Ovary (tissue), 9 donors: Measurements from ENCODE around the gene OTOP2. TPM values are rescaled to one million over a fixed set of nuclear protein-coding genes. Genes with fewer than 3 reads are reported as not detected.

Source experiments
- DNase-seq, 5 donors: peaks; one replicate each; pipeline ENCODE4 v3.0.0-alpha.2; 2019 to 2020
- H3K27ac ChIP-seq, 2 donors: fragments of 200-600 bp; one replicate each; pipeline versions ENCODE4 v1.5.1 to v1.8.0; 2019 to 2022
- H3K27me3 ChIP-seq: fragments of 200-600 bp; one replicate; pipeline ENCODE4 v1.8.0; 2022
- H3K36me3 ChIP-seq: fragments of 200-600 bp; sonication (generic); one replicate; pipeline ENCODE4 v1.5.1; 2019
- H3K4me1 ChIP-seq: one replicate; pipeline ENCODE4 v1.8.1; 2013; ENCODE audit warnings: mild to moderate bottlenecking, moderate library complexity; ENCODE audit not compliant: insufficient read depth
- H3K4me3 ChIP-seq: fragments of 200-600 bp; sonication (generic); one replicate; pipeline ENCODE4 v1.5.1; 2017
- H3K9me3 ChIP-seq, 2 donors: fragments of 200-600 bp in 1 of 2; sonication (generic) in 1 of 2; one replicate each; pipeline versions ENCODE4 v1.5.1 to v1.8.1; 2013 to 2019; ENCODE audit warnings: mild to moderate bottlenecking in 1 of 2, moderate library complexity in 1 of 2
- EP300 ChIP-seq: sonication (generic); formaldehyde crosslinking; IDR thresholded peaks from one replicate; pipeline ENCODE4 v1.6.1; 2017; ENCODE audit warnings: antibody characterized with exemption
- POLR2A ChIP-seq: fragments of 450-650 bp; IDR thresholded peaks from one replicate; pipeline ENCODE4 v1.6.1; 2017; ENCODE audit warnings: antibody characterized with exemption, mild to moderate bottlenecking, moderate library complexity
- WGBS, 3 donors: extraction: QIAGEN DNeasy Blood & Tissue Kit in 1 of 3; methylation state at CpG; one replicate each; pipeline versions ENCODE4 v1.1.5 to v1.1.7; 2013 to 2017; 5-methylcytosine and 5-hydroxymethylcytosine counted together
- intact Hi-C, 4 donors: fragments of 100-400 bp; cut with DNase I; formaldehyde crosslinking; loops; one replicate each; pipeline versions ENCODE4 v1.11.0 to v1.15.1; 2022 to 2023
- polyA plus RNA-seq, 2 donors: library from polyadenylated mRNA; stranded (reverse); fragments of 200-250 nt in 1 of 2; fragments of 350-450 nt in 1 of 2; fragmentation: Illumina TruSeq in 1 of 2; extraction: RNeasy Lipid Tissue Mini Kit (QIAGEN cat#74804) in 1 of 2; gene quantifications; one replicate each; pipeline ENCODE4 v1.2.3, GENCODE V29; 2013 to 2014
- total RNA-seq, 7 donors: library from RNA; depleted of rRNA in 2 of 7; stranded (reverse); fragments of >200 nt in 2 of 7; fragmentation: NEBNext Ultra II Directional in 3 of 7; extraction: Animal tissue kit (Norgen Biotek cat#: 25700) in 3 of 7; gene quantifications; one replicate each; pipeline versions ENCODE4 v1.1.0 to v1.2.4, GENCODE V29; 2016 to 2023
- TF ChIP-seq, protein P1 (sequence below), 3 donors: fragments of 450-650 bp in 2 of 3; fragments of 200-600 bp in 1 of 3; IDR thresholded peaks; one replicate each; pipeline versions ENCODE4 v1.5.1 to v1.8.0; 2016 to 2022; ENCODE audit warnings: antibody characterized with exemption in 3 of 3, mild to moderate bottlenecking in 1 of 3
- donor health status: DM: no; HTN: no; CAD: no; lungs with moderate emphysema.
- donor health status: DM: no; HTN: no; CAD: no.
- donor health status: Bipolar disorder and iron deficiency.
- donor health status: DM: yes; HTN: yes; CAD: no.
- donor health status: DM: no; HTN: no; CAD: no.
- donor health status: DM: yes; HTN: yes; CAD: no.

The OTOP2 gene
- total and polyA plus RNA-seq, 9 donors = not detected

DNA sequence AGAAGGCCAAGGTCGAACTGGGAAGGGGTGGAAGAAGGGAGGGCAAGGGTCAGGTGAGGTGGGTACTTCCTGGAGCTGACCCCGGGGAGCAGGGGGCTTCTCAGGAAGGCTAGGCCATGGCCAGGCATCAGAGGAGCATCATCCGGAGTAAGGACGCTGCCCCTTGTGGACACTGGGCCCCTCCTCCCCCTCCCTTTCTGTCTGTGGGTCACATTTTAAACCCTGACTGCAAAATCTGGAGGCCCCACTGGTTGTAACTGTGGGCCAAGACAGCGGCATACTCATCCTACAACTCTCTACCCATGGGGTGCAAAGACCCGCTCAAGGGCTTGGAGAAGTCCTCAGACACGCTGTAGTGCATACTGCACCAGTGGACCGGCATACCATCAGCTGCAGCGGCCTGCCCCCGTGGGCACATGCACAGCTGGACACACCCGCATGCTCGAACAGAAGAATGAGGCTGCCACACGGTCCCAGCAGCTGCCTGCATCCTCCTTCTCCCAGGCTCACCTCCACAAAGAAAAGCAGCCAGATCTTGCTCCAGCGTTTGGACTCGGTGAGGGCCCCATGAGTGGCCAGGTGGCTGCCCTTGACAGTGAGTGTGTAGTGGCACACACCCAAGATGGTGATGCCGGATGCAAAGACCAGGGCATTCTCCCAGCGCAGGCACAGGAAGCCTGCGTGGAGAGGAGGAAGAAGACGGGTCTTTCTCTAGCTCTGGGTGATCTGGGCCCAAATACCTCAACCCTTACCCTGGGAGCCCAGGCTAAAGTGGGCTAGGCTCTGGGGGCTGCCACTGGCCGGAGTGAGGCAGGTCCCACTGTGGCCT lies 31.8 kb upstream of the OTOP2 start:
- H3K9me3 ChIP-seq = no peaks in the 10 kb centered on the region
- peaks cover 3% of the 10 kb centered on the region for H3K4me1 ChIP-seq
- TF ChIP-seq EP300 (no peak), POLR2A (no peak)
- TF ChIP-seq, protein P1, sequence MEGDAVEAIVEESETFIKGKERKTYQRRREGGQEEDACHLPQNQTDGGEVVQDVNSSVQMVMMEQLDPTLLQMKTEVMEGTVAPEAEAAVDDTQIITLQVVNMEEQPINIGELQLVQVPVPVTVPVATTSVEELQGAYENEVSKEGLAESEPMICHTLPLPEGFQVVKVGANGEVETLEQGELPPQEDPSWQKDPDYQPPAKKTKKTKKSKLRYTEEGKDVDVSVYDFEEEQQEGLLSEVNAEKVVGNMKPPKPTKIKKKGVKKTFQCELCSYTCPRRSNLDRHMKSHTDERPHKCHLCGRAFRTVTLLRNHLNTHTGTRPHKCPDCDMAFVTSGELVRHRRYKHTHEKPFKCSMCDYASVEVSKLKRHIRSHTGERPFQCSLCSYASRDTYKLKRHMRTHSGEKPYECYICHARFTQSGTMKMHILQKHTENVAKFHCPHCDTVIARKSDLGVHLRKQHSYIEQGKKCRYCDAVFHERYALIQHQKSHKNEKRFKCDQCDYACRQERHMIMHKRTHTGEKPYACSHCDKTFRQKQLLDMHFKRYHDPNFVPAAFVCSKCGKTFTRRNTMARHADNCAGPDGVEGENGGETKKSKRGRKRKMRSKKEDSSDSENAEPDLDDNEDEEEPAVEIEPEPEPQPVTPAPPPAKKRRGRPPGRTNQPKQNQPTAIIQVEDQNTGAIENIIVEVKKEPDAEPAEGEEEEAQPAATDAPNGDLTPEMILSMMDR (IDR thresholded peaks at IDR 0.05) = no peak
- H3K36me3 ChIP-seq = no peaks in the 10 kb centered on the region
- H3K27me3 ChIP-seq = no peaks in the 10 kb centered on the region
- H3K27ac ChIP-seq = no peak overlapping the region
- intact Hi-C loops = no loop called here
- 64 to 74% (median 65%) methylated on average over 20 of the region's 20 CpGs for WGBS, 3 donors
- DNase-seq = no peak
- no peak overlapping the region for H3K4me3 ChIP-seq

DNA sequence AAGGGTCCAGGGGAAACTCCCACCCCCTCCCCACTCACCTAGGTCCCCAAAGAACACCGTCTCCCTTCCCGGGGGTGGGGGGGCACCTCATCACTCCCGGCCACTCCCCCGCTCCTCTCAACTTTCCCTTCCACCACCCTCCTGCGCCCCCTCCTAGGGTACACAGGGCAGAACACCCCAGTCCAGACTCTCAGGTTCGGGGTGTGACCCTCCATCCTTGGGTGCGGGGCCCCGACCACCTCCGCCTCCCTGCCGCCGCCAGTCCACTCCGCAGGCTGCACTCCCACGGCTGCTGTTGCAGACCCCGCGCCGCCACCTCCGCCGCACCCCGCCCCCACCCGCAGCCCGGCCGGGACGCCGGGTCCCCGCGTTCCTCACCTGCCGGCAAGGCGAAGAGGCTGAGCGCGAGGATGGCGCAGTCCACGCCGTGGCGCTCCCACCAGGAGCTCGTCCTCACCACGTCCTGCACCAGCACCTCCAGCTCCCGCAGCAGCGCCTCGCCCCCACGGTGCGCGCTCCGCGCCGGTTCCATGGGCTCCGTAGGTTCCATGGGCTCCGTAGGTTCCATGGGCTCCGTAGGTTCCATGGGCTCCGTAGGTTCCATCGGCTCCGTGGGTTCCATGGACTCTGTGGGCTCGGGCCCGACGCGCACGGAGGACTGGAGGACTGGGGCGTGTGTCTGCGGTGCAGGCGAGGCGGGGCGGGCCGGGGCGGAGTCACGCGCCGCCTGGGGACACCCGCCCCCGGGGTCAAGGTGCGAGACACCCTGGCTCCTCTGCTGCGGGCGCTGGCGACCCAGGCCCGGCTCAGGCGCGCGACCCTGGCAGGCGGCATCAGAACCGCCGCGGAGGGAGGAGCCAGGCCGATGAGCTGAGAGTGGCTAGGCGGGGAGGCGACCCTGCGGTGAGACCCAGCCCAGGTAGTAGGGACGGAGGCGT lies 30.8 kb upstream of the OTOP2 start, which contains the start of gene FADS6:
Gene FADS6, minus strand, starts transcription at position 660 of the 938 bp plus-strand sequence. Its CDS starts 38 bp downstream, at position 622.
- no peaks in the 10 kb centered on the region for H3K27me3 ChIP-seq
- 1 to 4% (median 2%) methylated on average over 59 to 86 of the region's 86 CpGs for WGBS, 3 donors
- no peak for DNase-seq
- intact Hi-C loops = no loop called here
- H3K4me1 ChIP-seq = peaks cover 3% of the 10 kb centered on the region
- no peak within 1 kb of the TSS for H3K27ac ChIP-seq
- no peaks in the 10 kb centered on the region for H3K9me3 ChIP-seq
- H3K36me3 ChIP-seq = no peaks in the 10 kb centered on the region
- no peak for TF ChIP-seq POLR2A
- H3K4me3 ChIP-seq = no peak within 1 kb of the TSS

DNA sequence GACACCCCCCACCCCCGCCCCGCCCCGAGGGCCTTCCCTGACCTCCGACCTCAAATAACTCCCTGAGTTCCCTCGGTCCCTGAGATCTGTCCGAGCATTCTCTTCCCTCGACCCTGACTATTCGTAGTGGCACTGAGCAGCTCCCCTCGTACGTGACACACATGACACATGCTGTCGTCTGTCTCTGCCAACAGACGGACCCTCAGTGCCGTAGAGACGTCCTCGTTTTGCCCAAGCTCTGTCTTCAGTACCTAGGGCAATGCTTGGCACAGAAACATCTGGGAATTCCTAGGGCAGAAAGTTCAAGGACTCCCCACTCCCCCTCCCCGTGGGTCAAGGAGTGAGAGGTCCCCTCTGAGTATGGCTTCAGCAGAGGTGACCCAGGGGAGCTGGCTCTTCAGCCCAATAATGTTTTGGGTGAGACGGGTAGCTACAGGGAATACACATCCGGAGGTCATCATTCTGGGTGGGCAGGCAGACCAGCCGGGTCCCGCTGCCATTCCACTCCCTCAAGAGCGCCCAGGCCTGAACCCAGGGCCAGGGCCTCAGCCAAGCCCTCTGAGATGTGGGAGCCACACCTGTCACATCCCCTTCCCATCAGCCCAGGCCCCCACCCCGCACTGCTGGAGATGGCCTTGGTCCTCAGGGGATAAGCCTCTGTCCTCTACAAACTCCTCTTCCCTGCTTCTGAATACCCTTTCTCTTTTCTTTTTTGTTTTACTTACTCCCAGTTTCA lies 30.0 kb upstream of the OTOP2 start:
- no peak for TF ChIP-seq EP300
- no peak for TF ChIP-seq POLR2A
- TF ChIP-seq, protein P1 (IDR thresholded peaks at IDR 0.05) = no peak
- Histone ChIP-seq H3K4me1 (peaks cover 3% of the 10 kb centered on the region), H3K4me3 (no peak overlapping the region), H3K27me3 (no peaks in the 10 kb centered on the region), H3K9me3 (no peaks in the 10 kb centered on the region), H3K27ac (no peak overlapping the region), H3K36me3 (no peaks in the 10 kb centered on the region)
- WGBS, 3 donors = 26 to 28% (median 28%) methylated on average over 21 to 22 of the region's 22 CpGs
- intact Hi-C loops = no loop called here
- DNase-seq = no peak

DNA sequence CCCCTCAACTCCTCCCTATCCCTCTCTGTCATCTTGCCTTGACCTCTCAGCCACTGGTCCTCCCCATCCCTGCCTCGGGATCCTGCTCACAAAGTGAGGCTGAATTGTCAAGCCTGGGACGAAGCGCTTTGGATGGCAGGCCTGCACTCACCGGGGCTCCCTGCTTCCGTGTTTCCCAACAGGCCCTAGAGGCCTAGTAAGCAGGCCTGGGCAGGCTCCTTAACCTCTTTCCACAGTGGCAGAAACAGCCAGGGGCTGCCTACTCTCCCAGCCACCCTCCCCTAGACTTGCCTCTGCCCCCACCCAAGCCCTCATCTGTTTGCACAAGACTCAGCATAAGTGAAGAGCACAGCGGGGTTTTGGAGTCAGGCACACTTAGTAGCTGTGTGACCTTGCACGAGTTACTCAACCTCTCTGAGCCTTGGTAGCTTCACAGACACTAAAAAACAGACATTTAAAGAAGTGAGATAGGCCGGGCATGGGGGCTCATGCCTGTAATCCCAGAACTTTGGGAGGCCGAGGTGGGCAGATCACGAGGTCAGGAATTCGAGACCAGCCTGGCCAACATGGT lies 25.6 kb upstream of the OTOP2 start:
- intact Hi-C loops = no loop called here
- Histone ChIP-seq H3K4me3 (no peak overlapping the region), H3K4me1 (no peaks in the 10 kb centered on the region), H3K36me3 (no peaks in the 10 kb centered on the region), H3K27me3 (no peaks in the 10 kb centered on the region), H3K9me3 (no peaks in the 10 kb centered on the region), H3K27ac (no peak overlapping the region)
- WGBS, 3 donors = 80 to 83% (median 81%) methylated on average over 11 of the region's 11 CpGs
- TF ChIP-seq, protein P1 (IDR thresholded peaks at IDR 0.05) = no peak
- TF ChIP-seq POLR2A (no peak), EP300 (no peak)
- no peak for DNase-seq
